AG09319 (cell line): ENCODE data around the gene SLX4IP.

Source experiments
- DNase-seq: peaks from one replicate; pipeline ENCODE4 v3.0.0-alpha.2; 2010; ENCODE audit warnings: low read depth; ENCODE audit errors: extremely low read depth
- CTCF ChIP-seq: IDR thresholded peaks from 2 replicates; pipeline ENCODE4 v1.5.1; 2011; ENCODE audit warnings: low read depth, mild to moderate bottlenecking, inconsistent platforms, low read length, moderate library complexity

The SLX4IP gene

GRCh38 chr20:10430000-10430466 is 5.1 kb upstream of the SLX4IP start:
- no peak for DNase-seq
- no peak for TF ChIP-seq CTCF

- no peak for DNase-seq
- no peak for TF ChIP-seq CTCF
Measured at GRCh38 chr20:10430704-10431103, 4.4 kb upstream of the SLX4IP start.

GRCh38 chr20:10432079-10432478 is 3.0 kb upstream of the SLX4IP start:
- no peak for DNase-seq
- TF ChIP-seq CTCF, result no peak

GRCh38 chr20:10433014-10433622 is 2.0 kb upstream of the SLX4IP start:
- DNase-seq, result no peak
- no peak for TF ChIP-seq CTCF

GRCh38 chr20:10433623-10434466 is 1.3 kb upstream of the SLX4IP start, which contains the start of gene MKKS:
Gene MKKS (minus strand): TSS chr20:10434222. CDS start chr20:10413514, 20,708 bp downstream.
- peak; percentile 83 for DNase-seq
- TF ChIP-seq CTCF, result peak; percentile 15

GRCh38 chr20:10434467-10434831 is 656 bp upstream of the SLX4IP start:
- DNase-seq, result peak; percentile 98
- TF ChIP-seq CTCF, result no peak

GRCh38 chr20:10436053-10436699 is 1.1 kb downstream of the SLX4IP start:
- DNase-seq, result no peak
- no peak for TF ChIP-seq CTCF
